Esophagus muscularis mucosa (tissue), 3 donors: ENCODE results near the gene ARPC1B.

Experiments used
- POLR2A ChIP-seq: fragments of 450-650 bp; IDR thresholded peaks from one replicate; pipeline ENCODE4 v1.6.1; 2017; ENCODE audit warnings: antibody characterized with exemption, moderate library complexity, mild to moderate bottlenecking, low read depth
- TF ChIP-seq, protein P1 (sequence below), 3 experiments: fragments of 200-600 bp in 2 of 3; fragments of 450-650 bp in 1 of 3; sonication (generic) in 2 of 3; IDR thresholded peaks; one replicate each; pipeline ENCODE4 v1.5.1; 2017 to 2019; ENCODE audit warnings: antibody characterized with exemption in 3 of 3, mild to moderate bottlenecking in 2 of 3, moderate library complexity in 1 of 3

DNA sequence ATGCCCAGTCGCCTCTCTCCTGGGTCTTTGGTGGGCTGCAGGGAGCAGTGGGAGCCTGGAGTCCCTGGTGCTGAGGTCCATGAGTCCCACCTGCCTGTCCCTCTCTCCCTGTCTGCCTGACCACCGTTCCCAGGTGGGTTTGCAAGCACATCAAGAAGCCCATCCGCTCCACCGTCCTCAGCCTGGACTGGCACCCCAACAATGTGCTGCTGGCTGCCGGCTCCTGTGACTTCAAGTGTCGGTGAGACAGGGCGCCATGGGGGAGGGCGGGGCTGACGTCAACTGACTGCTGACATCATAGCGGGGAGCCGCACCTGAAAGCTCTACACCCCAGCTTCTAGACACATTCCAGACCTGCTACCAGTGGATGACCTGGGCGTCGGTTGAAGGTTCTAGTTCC lies 15.2 kb downstream of the ARPC1B start:
- TF ChIP-seq, protein P1, sequence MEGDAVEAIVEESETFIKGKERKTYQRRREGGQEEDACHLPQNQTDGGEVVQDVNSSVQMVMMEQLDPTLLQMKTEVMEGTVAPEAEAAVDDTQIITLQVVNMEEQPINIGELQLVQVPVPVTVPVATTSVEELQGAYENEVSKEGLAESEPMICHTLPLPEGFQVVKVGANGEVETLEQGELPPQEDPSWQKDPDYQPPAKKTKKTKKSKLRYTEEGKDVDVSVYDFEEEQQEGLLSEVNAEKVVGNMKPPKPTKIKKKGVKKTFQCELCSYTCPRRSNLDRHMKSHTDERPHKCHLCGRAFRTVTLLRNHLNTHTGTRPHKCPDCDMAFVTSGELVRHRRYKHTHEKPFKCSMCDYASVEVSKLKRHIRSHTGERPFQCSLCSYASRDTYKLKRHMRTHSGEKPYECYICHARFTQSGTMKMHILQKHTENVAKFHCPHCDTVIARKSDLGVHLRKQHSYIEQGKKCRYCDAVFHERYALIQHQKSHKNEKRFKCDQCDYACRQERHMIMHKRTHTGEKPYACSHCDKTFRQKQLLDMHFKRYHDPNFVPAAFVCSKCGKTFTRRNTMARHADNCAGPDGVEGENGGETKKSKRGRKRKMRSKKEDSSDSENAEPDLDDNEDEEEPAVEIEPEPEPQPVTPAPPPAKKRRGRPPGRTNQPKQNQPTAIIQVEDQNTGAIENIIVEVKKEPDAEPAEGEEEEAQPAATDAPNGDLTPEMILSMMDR (IDR thresholded peaks at IDR 0.05), result no peak
- TF ChIP-seq POLR2A, result no peak
